ENCODE results near the gene SLC7A9. TPM values are rescaled to one million over a fixed set of nuclear protein-coding genes. Genes with fewer than 3 reads are reported as not detected.

The SLC7A9 gene
- total and polyA plus RNA-seq, 7 donors = 0.20 to 0.49 (median 0.36) TPM; not detected in 4

GRCh38 chr19:32814624-32815023 is 54.9 kb downstream of the SLC7A9 start:
- Histone ChIP-seq H3K4me3 (no peak overlapping the region), H3K27ac (no peak overlapping the region), H3K9me3 (no peaks in the 10 kb centered on the region), H3K27me3 (no peaks in the 10 kb centered on the region), H3K4me1 (no peaks in the 10 kb centered on the region), H3K36me3 (no peaks in the 10 kb centered on the region)
- WGBS, 2 donors = 76 to 78% methylated on average over 6 of the region's 6 CpGs
- TF ChIP-seq EP300 (IDR thresholded peaks at IDR 0.05) = no peak
- no peak for TF ChIP-seq POLR2AphosphoS5 (IDR thresholded peaks at IDR 0.05)
- no peak for TF ChIP-seq CTCF (IDR thresholded peaks at IDR 0.05)
- no peak for TF ChIP-seq POLR2A (IDR thresholded peaks at IDR 0.05)
- intact Hi-C loops (cut with DNase I) = no loop called here
- no peak for DNase-seq

GRCh38 chr19:32813862-32814425 is 55.6 kb downstream of the SLC7A9 start:
- Histone ChIP-seq H3K9me3 (no peaks in the 10 kb centered on the region), H3K4me3 (no peak overlapping the region), H3K36me3 (no peaks in the 10 kb centered on the region), H3K4me1 (no peaks in the 10 kb centered on the region), H3K27ac (no peak overlapping the region), H3K27me3 (no peaks in the 10 kb centered on the region)
- intact Hi-C loops (cut with DNase I) = no loop called here
- no peak for TF ChIP-seq POLR2A (IDR thresholded peaks at IDR 0.05)
- TF ChIP-seq CTCF (IDR thresholded peaks at IDR 0.05) = no peak
- no peak for TF ChIP-seq POLR2AphosphoS5 (IDR thresholded peaks at IDR 0.05)
- no peak for TF ChIP-seq EP300 (IDR thresholded peaks at IDR 0.05)
- 57 to 58% methylated on average over 15 of the region's 15 CpGs for WGBS, 2 donors
- DNase-seq = no peak

GRCh38 chr19:32812571-32812970 is 57.0 kb downstream of the SLC7A9 start:
- H3K9me3 ChIP-seq = no peaks in the 10 kb centered on the region
- no peaks in the 10 kb centered on the region for H3K36me3 ChIP-seq
- no peak for DNase-seq
- no peaks in the 10 kb centered on the region for H3K4me1 ChIP-seq
- 39 to 79% methylated on average over 3 of the region's 3 CpGs for WGBS, 2 donors
- H3K4me3 ChIP-seq = no peak overlapping the region
- TF ChIP-seq POLR2A (IDR thresholded peaks at IDR 0.05) (no peak), EP300 (IDR thresholded peaks at IDR 0.05) (no peak), POLR2AphosphoS5 (IDR thresholded peaks at IDR 0.05) (no peak), CTCF (IDR thresholded peaks at IDR 0.05) (no peak)
- intact Hi-C loops (cut with DNase I) = no loop called here
- no peaks in the 10 kb centered on the region for H3K27me3 ChIP-seq
- no peak overlapping the region for H3K27ac ChIP-seq

GRCh38 chr19:32812036-32812435 is 57.5 kb downstream of the SLC7A9 start:
- no peak for TF ChIP-seq EP300 (IDR thresholded peaks at IDR 0.05)
- TF ChIP-seq POLR2AphosphoS5 (IDR thresholded peaks at IDR 0.05) = no peak
- TF ChIP-seq CTCF (IDR thresholded peaks at IDR 0.05) = no peak
- TF ChIP-seq POLR2A (IDR thresholded peaks at IDR 0.05) = no peak
- H3K36me3 ChIP-seq = no peaks in the 10 kb centered on the region
- DNase-seq = no peak
- intact Hi-C loops (cut with DNase I) = no loop called here
- H3K27me3 ChIP-seq = no peaks in the 10 kb centered on the region
- no peaks in the 10 kb centered on the region for H3K4me1 ChIP-seq
- WGBS, 2 donors = 47 to 82% methylated on average over 10 of the region's 10 CpGs
- no peak overlapping the region for H3K4me3 ChIP-seq
- no peaks in the 10 kb centered on the region for H3K9me3 ChIP-seq
- H3K27ac ChIP-seq = no peak overlapping the region

GRCh38 chr19:32811151-32811550 is 58.4 kb downstream of the SLC7A9 start:
- Histone ChIP-seq H3K4me1 (no peaks in the 10 kb centered on the region), H3K27me3 (no peaks in the 10 kb centered on the region), H3K4me3 (no peak overlapping the region), H3K9me3 (no peaks in the 10 kb centered on the region), H3K27ac (no peak overlapping the region), H3K36me3 (no peaks in the 10 kb centered on the region)
- TF ChIP-seq EP300 (IDR thresholded peaks at IDR 0.05) (no peak), POLR2AphosphoS5 (IDR thresholded peaks at IDR 0.05) (no peak), CTCF (IDR thresholded peaks at IDR 0.05) (no peak), POLR2A (IDR thresholded peaks at IDR 0.05) (no peak)
- intact Hi-C loops (cut with DNase I) = no loop called here
- 85 to 87% methylated on average over 11 of the region's 11 CpGs for WGBS, 2 donors
- no peak for DNase-seq

All from sigmoid colon (tissue), 7 donors.